Measurements from ENCODE around the gene POLR3B. TPM values are rescaled to one million over a fixed set of nuclear protein-coding genes. Genes with fewer than 3 reads are reported as not detected.

The POLR3B gene
- total and polyA plus RNA-seq, 9 of the 15 experiments (the other 6 are each of a cell fraction or from before 2014, with no cell fraction given): 7.6 to 17.9 (median 14.4) TPM

GRCh38 chr12:106360400-106360994 is 2.9 kb downstream of the POLR3B start (continued):
- TF ChIP-seq RBM17 (IDR thresholded peaks at IDR 0.05; ENCODE audit: borderline replicate concordance, low read depth, low read length): no peak
- TF ChIP-seq ESRRB (CRISPR knock-in tag; IDR thresholded peaks at IDR 0.05; ENCODE audit: borderline replicate concordance): no peak

DNA sequence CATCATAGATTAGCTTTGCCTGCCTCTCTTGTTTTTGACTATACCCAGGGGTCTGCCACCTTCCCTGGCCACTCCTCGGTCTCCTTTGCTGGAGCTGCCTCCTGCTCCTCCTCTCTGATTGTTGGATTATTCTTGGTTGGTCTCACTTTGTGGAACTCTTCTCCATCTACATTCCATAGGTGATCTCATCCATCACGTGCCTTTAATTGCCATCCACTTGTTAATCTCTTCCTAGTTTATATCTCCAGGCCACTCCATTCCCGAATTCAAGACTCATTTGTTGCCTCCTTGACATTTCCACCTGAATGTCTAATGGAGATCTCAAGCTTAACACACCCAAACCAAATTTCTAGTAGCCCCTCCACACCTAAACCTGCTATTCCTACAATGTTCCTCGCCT is 5.4 kb downstream of the POLR3B start:
- Histone ChIP-seq H4K20me1 (replicated peaks; ENCODE audit: control insufficient read depth, insufficient read depth, low read length) (no peaks in the 10 kb centered on the region), H3K27ac (ENCODE audit: extremely low read depth, low read depth, low read length) (no peak overlapping the region), H3K79me2 (ENCODE audit: control insufficient read depth, insufficient read depth, low read length) (peaks cover 39% of the 10 kb centered on the region), H3K36me3 (ENCODE audit: control insufficient read depth, insufficient read depth, low read length) (peaks cover 24% of the 10 kb centered on the region; the same call in 1 of the 3 replicates), H3K9me1 (ENCODE audit: control insufficient read depth, insufficient read depth, low read length) (no peaks in the 10 kb centered on the region), H2AFZ (ENCODE audit: low read depth, low read length) (no peak overlapping the region), H3K4me2 (ENCODE audit: insufficient read depth, low read length) (no peak overlapping the region), H3K27me3 (ENCODE audit: control insufficient read depth in 2 of 2, insufficient read depth in 2 of 2, low read length in 2 of 2) (no peaks in the 10 kb centered on the region), H3K9ac (ENCODE audit: insufficient read depth in 1 of 2, low read depth in 2 of 2, low read length in 2 of 2) (no peak overlapping the region), H3K4me3 (no peak overlapping the region), H3K4me1 (replicated peaks in 1 of 2; ENCODE audit: control insufficient read depth in 2 of 2, insufficient read depth in 2 of 2, low read length in 2 of 2) (peaks cover 11 to 14% of the 10 kb centered on the region in 2 experiments; a peak in 4 of 5 replicates), H3K9me3 (replicated peaks; ENCODE audit: control insufficient read depth, insufficient read depth, low read depth, low read length) (no peaks in the 10 kb centered on the region)
- 71% methylated on average over 3 of the region's 4 CpGs for WGBS (ENCODE audit: insufficient coverage, low coverage, missing lambda C conversion rate)
- ATAC-seq (no peak), DNase-seq (ENCODE audit: extremely low read depth in 1 of 4, low spot score in 3 of 4) (no peak), FAIRE-seq (no peak)
- CTCF ChIA-PET (ENCODE audit: low intra/inter-chr PET ratio): no interaction called here
- TF ChIP-seq CBFA2T2 (conservative IDR thresholded peaks at IDR 0.05) (no peak), KAT2B (IDR thresholded peaks at IDR 0.05; ENCODE audit: low read depth, low read length) (no peak)
- in situ Hi-C loops (cut with MboI) (no loop called here), intact Hi-C loops (cut with micrococcal nuclease) (no loop called here)
- BruUV-seq (replicated peaks): no TSS peak
- POLR2A ChIA-PET: interaction anchor here (1.3 to 1.5 kb wide), 2 partner anchors 17 to 26 kb away, joined by 3 read pairs; no protein-coding TSS in a partner anchor

Measured in K562 (cell line).